GM12878 (cell line): ENCODE data around the gene DGKK. TPM values are rescaled to one million over a fixed set of nuclear protein-coding genes. Genes with fewer than 3 reads are reported as not detected.

Experiments
- ATAC-seq: fragments of 200-7000 bp; cut with Tn5 transposase; 3 replicates; pipeline ENCODE4 v1.9.1; 2020; ENCODE audit warnings: mild to moderate bottlenecking, moderate library complexity
- BruUV-seq: library from RNA; stranded (reverse); fragments of 400-500 nt; replicated peaks from 2 replicates; lab custom pipeline; 2021; lab: Mats Ljungman, UMichigan
- CTCF ChIA-PET: fragments of 300-600 bp; sonication (Branson Sonifier 250); formaldehyde crosslinking; extraction: SDS; loops from one replicate; lab custom pipeline; 2021; ENCODE audit warnings: inconsistent platforms; lab: Yijun Ruan, JAX
- POLR2A ChIA-PET: fragments of 350-600 bp; formaldehyde crosslinking; extraction: SDS; loops from one replicate; lab custom pipeline; 2021; ENCODE audit warnings: inconsistent platforms; lab: Charles Lee
- RAD21 ChIA-PET: fragments of 300-600 bp; sonication (Branson Sonifier 250); formaldehyde crosslinking; loops from one replicate; lab custom pipeline; 2023; ENCODE audit warnings: antibody characterized with exemption; ENCODE audit not compliant: unreplicated experiment; lab: Charles Lee
- SMC1A ChIA-PET: fragments of 300-600 bp; sonication (Branson Sonifier 250); formaldehyde crosslinking; loops from one replicate; lab custom pipeline; 2023; ENCODE audit not compliant: unreplicated experiment, uncharacterized antibody; lab: Charles Lee
- DNase-seq: peaks from one replicate; pipeline ENCODE4 v3.0.0-alpha.2; 2011; ENCODE audit warnings: low read depth, low spot score
- FAIRE-seq: peaks from 3 replicates; lab custom pipeline; 2011; peaks lifted over from hg19 to GRCh38; lab: Jason Lieb, UNC
- H2AFZ ChIP-seq: 2 replicates; pipeline ENCODE4 v1.6.0; 2011; ENCODE audit warnings: low read depth, low read length, control low read depth; ENCODE audit not compliant: control insufficient read depth
- H3K27ac ChIP-seq: 2 replicates; pipeline ENCODE4 v1.5.1; 2011; ENCODE audit warnings: control low read depth; ENCODE audit not compliant: control insufficient read depth, insufficient read depth
- H3K27me3 ChIP-seq, 2 experiments: replicated peaks in 1 of 2; 2 replicates each; pipeline versions ENCODE4 v1.6.0 to v1.6.1; 2011; ENCODE audit warnings: low read length in 1 of 2; ENCODE audit not compliant: control insufficient read depth in 2 of 2, insufficient read depth in 2 of 2
- H3K36me3 ChIP-seq, 2 experiments: 2 replicates each; pipeline ENCODE4 v1.5.1; 2011; ENCODE audit warnings: low read length in 1 of 2; ENCODE audit not compliant: control insufficient read depth in 2 of 2, insufficient read depth in 2 of 2
- H3K4me1 ChIP-seq: 2 replicates; pipeline ENCODE4 v1.6.1; 2011; ENCODE audit warnings: mild to moderate bottlenecking, low read length, moderate library complexity, mixed read lengths; ENCODE audit not compliant: control insufficient read depth, insufficient read depth
- H3K4me2 ChIP-seq: 2 replicates; pipeline ENCODE4 v1.6.0; 2011; ENCODE audit warnings: control low read depth; ENCODE audit not compliant: control insufficient read depth, insufficient read depth
- H3K4me3 ChIP-seq: fragments of 200-600 bp; sonication (generic); 2 replicates; pipeline ENCODE4 v1.5.1; 2016
- H3K79me2 ChIP-seq: 2 replicates; pipeline ENCODE4 v1.6.0; 2011; ENCODE audit warnings: low read length; ENCODE audit not compliant: control insufficient read depth, insufficient read depth
- H3K9ac ChIP-seq: 2 replicates; pipeline ENCODE4 v1.8.0; 2011; ENCODE audit warnings: low read length, control low read depth, mixed read lengths; ENCODE audit not compliant: control insufficient read depth, insufficient read depth
- H3K9me3 ChIP-seq: replicated peaks from 3 replicates; pipeline ENCODE4 v1.5.1; 2011; ENCODE audit warnings: mild to moderate bottlenecking, low read length; ENCODE audit not compliant: control insufficient read depth, insufficient read depth
- H4K20me1 ChIP-seq: 2 replicates; pipeline ENCODE4 v1.6.0; 2011; ENCODE audit not compliant: control insufficient read depth, insufficient read depth
- ATF7 ChIP-seq: fragments of 450-650 bp; IDR thresholded peaks from 2 replicates; pipeline ENCODE4 v1.6.1; 2016; ENCODE audit warnings: low read depth, mild to moderate bottlenecking
- CHD4 ChIP-seq: fragments of 200-600 bp; sonication (generic); IDR thresholded peaks from 2 replicates; pipeline ENCODE4 v1.6.1; 2016; ENCODE audit warnings: mild to moderate bottlenecking
- CTCF ChIP-seq, 3 experiments: IDR thresholded peaks in 2 of 3; conservative IDR thresholded peaks in 1 of 3; 2 replicates each; pipeline ENCODE4 v1.5.1; 2011; ENCODE audit warnings: low read depth in 3 of 3, low read length in 3 of 3, mild to moderate bottlenecking in 3 of 3, control low read depth in 2 of 3, moderate library complexity in 2 of 3, inconsistent platforms in 1 of 3, mixed read lengths in 1 of 3; ENCODE audit not compliant: control insufficient read depth in 2 of 3, insufficient read depth in 1 of 3; ENCODE audit errors: extremely low read depth in 1 of 3
- E4F1 ChIP-seq: fragments of 450-650 bp; IDR thresholded peaks from 2 replicates; pipeline ENCODE4 v1.6.1; 2018; ENCODE audit warnings: borderline replicate concordance, mild to moderate bottlenecking; ENCODE audit not compliant: partially characterized antibody
- HDAC6 ChIP-seq: fragments of 200-600 bp; sonication (generic); IDR thresholded peaks from one replicate; pipeline ENCODE4 v1.8.0; 2017; ENCODE audit warnings: antibody characterized with exemption; ENCODE audit not compliant: unreplicated experiment
- IRF4 ChIP-seq: IDR thresholded peaks from 2 replicates; pipeline ENCODE4 v1.6.1; 2011; ENCODE audit warnings: low read depth, low read length
- KDM1A ChIP-seq: fragments of 200-600 bp; sonication (generic); IDR thresholded peaks from 2 replicates; pipeline ENCODE4 v1.6.1; 2016; ENCODE audit warnings: borderline replicate concordance
- MEF2A ChIP-seq: IDR thresholded peaks from 2 replicates; pipeline ENCODE4 v1.6.1; 2011; ENCODE audit warnings: low read depth, mild to moderate bottlenecking, low read length, moderate library complexity; ENCODE audit not compliant: insufficient read depth
- MTA2 ChIP-seq: fragments of 450-650 bp; IDR thresholded peaks from 2 replicates; pipeline ENCODE4 v1.6.1; 2016; ENCODE audit warnings: low read depth, mild to moderate bottlenecking, moderate library complexity
- PBX3 ChIP-seq: IDR thresholded peaks from 2 replicates; pipeline ENCODE4 v1.6.1; 2011; ENCODE audit warnings: mild to moderate bottlenecking, low read depth, low read length, moderate library complexity; ENCODE audit not compliant: insufficient replicate concordance
- POU2F2 ChIP-seq: IDR thresholded peaks from 3 replicates; pipeline ENCODE4 v1.6.1; 2011; ENCODE audit warnings: low read depth, mild to moderate bottlenecking, low read length, borderline replicate concordance
- RELB ChIP-seq: fragments of 450-650 bp; IDR thresholded peaks from 2 replicates; pipeline ENCODE4 v1.6.1; 2017; ENCODE audit warnings: low read depth, mild to moderate bottlenecking, moderate library complexity
- SMAD1 ChIP-seq: fragments of 450-650 bp; IDR thresholded peaks from 2 replicates; pipeline ENCODE4 v1.6.1; 2018; ENCODE audit warnings: mild to moderate bottlenecking, low read depth; ENCODE audit not compliant: partially characterized antibody
- TARDBP ChIP-seq: IDR thresholded peaks from 2 replicates; pipeline ENCODE4 v1.6.1; 2016; ENCODE audit warnings: borderline replicate concordance
- WGBS: methylation state at CpG from one replicate; pipeline ENCODE4 v1.1.6; 2016; ENCODE audit warnings: low lambda C conversion rate; ENCODE audit not compliant: insufficient replicate concordance, insufficient coverage; ENCODE audit errors: missing lambda C conversion rate; 5-methylcytosine and 5-hydroxymethylcytosine counted together
- in situ Hi-C: fragments of 300-500 bp; cut with MboI; formaldehyde crosslinking; loops from 9 replicates; pipeline ENCODE4 v1.14.3; 2018; ENCODE audit warnings: mixed read lengths
- intact Hi-C: fragments of 100-400 bp; cut with micrococcal nuclease; formaldehyde crosslinking; loops from one replicate; pipeline ENCODE4 v1.14.2; 2022; ENCODE audit not compliant: unreplicated experiment
- polyA plus RNA-seq, 11 experiments: library from polyadenylated mRNA; depleted of rRNA in 4 of 11; unstranded in 6 of 11; stranded (reverse) in 5 of 11; fragments of >200 nt; fragmentation: Nextera tagmentation in 4 of 11; fragmentation: Illumina TruSeq in 1 of 11; extraction: Ambion mirVana in 4 of 11; extraction: Trizol in 1 of 11; gene quantifications; 1 replicate in 1 of 11; 2 replicates in 10 of 11; pipeline versions ENCODE4 v1.2.1 to v1.2.3, GENCODE V29; 2011 to 2016; ENCODE audit warnings: inconsistent platforms in 2 of 11, missing spikeins in 2 of 11, low read depth in 1 of 11
- total RNA-seq, 4 experiments: library from RNA; depleted of rRNA in 3 of 4; stranded (reverse); fragments of >200 nt in 3 of 4; fragmentation: Illumina TruSeq in 1 of 4; extraction: Trizol in 1 of 4; gene quantifications; 2 replicates each; pipeline versions ENCODE4 v1.2.1 to v1.2.3, GENCODE V29; 2013 to 2021

DGKK gene
- total and polyA plus RNA-seq, 10 of the 15 experiments (the other 5 are each of a cell fraction or from before 2014, with no cell fraction given), result under 0.01 to 0.03 TPM; not detected in 8

GRCh38 chrX:50327235-50327634 lies 143.4 kb downstream of the DGKK start:
- Histone ChIP-seq H4K20me1 (no peaks in the 10 kb centered on the region), H3K9ac (no peak overlapping the region), H3K36me3 (no peaks in the 10 kb centered on the region), H3K27ac (no peak overlapping the region), H3K27me3 (no peaks in the 10 kb centered on the region), H3K4me1 (no peaks in the 10 kb centered on the region), H3K9me3 (no peaks in the 10 kb centered on the region), H3K79me2 (no peaks in the 10 kb centered on the region), H3K4me3 (no peak overlapping the region), H3K4me2 (no peak overlapping the region), H2AFZ (no peak overlapping the region)
- BruUV-seq, result no TSS peak
- SMC1A ChIA-PET, result no interaction called here
- RAD21 ChIA-PET, result no interaction called here
- DNase-seq (no peak), FAIRE-seq (no peak), ATAC-seq (no peak)
- in situ Hi-C loops, result no loop called here
- 3% methylated on average over 2 of the region's 2 CpGs for WGBS
- intact Hi-C loops, result no loop called here
- TF ChIP-seq CHD4 (no peak), MEF2A (no peak), KDM1A (no peak), RELB (no peak), MTA2 (no peak), CTCF (IDR thresholded peaks at IDR 0.05 in 2 of 3, conservative IDR thresholded peaks at IDR 0.05 in 1 of 3; ENCODE audit: control insufficient read depth in 2 of 3, extremely low read depth in 1 of 3, insufficient read depth in 1 of 3, low read depth in 3 of 3, low read length in 3 of 3) (no peak), E4F1 (no peak), IRF4 (no peak), TARDBP (no peak), ATF7 (no peak), SMAD1 (no peak), POU2F2 (no peak), HDAC6 (no peak), PBX3 (no peak)
- CTCF ChIA-PET, result no interaction called here
- POLR2A ChIA-PET, result no interaction called here
